ENCODE results near the gene MYOZ3.

MYOZ3 gene

GRCh38 chr5:150710165-150710564 is 49.1 kb downstream of the MYOZ3 start:
- peaks cover 23% of the 10 kb centered on the region for H3K36me3 Mint-ChIP-seq
- H3K9me3 Mint-ChIP-seq, result no peaks in the 10 kb centered on the region
- H3K27me3 Mint-ChIP-seq, result no peaks in the 10 kb centered on the region
- H3K4me1 Mint-ChIP-seq, result no peaks in the 10 kb centered on the region
- H3K4me3 Mint-ChIP-seq, result no peak overlapping the region
- no peak overlapping the region for H3K27ac Mint-ChIP-seq
- no peak for ATAC-seq (ENCODE audit: low read depth)
- DNase-seq (ENCODE audit: low spot score in 2 of 2), result no peak

- ATAC-seq (ENCODE audit: low read depth) (no peak), DNase-seq (ENCODE audit: low spot score in 2 of 2) (no peak)
- Mint-ChIP-seq H3K9me3 (no peaks in the 10 kb centered on the region), H3K4me3 (no peak overlapping the region), H3K36me3 (peaks cover 32% of the 10 kb centered on the region), H3K27ac (no peak overlapping the region), H3K27me3 (no peaks in the 10 kb centered on the region), H3K4me1 (no peaks in the 10 kb centered on the region)
Measured at GRCh38 chr5:150723845-150724244, 62.8 kb downstream of the MYOZ3 start.

All from memory B cell (primary cell).